ENCODE measurements around the gene TNFRSF11A.

TNFRSF11A gene

GRCh38 chr18:62341473-62341872, 16.4 kb downstream of the TNFRSF11A start:
- TF ChIP-seq ZBTB7A (IDR thresholded peaks at IDR 0.05; ENCODE audit: low read depth) (no peak), EGR1 (IDR thresholded peaks at IDR 0.05) (no peak), NFIC (IDR thresholded peaks at IDR 0.05) (0 out of 2 replicates have a peak, but pooled peaks have one; percentile 12)

GRCh38 chr18:62342884-62343283, 17.8 kb downstream of the TNFRSF11A start:
- TF ChIP-seq EGR1 (IDR thresholded peaks at IDR 0.05): no peak

- no peak for TF ChIP-seq EP300 (IDR thresholded peaks at IDR 0.05; ENCODE audit: borderline replicate concordance)
- no peak for TF ChIP-seq REST (IDR thresholded peaks at IDR 0.05; ENCODE audit: low read depth)
- TF ChIP-seq FOXM1 (IDR thresholded peaks at IDR 0.05; ENCODE audit: borderline replicate concordance, low read depth): no peak
- no peak for TF ChIP-seq ZBTB7A (IDR thresholded peaks at IDR 0.05; ENCODE audit: low read depth)
- no peak for TF ChIP-seq EGR1 (IDR thresholded peaks at IDR 0.05)
- no peak for TF ChIP-seq YY1 (IDR thresholded peaks at IDR 0.05; ENCODE audit: low read depth)
- TF ChIP-seq TAF1 (IDR thresholded peaks at IDR 0.05; ENCODE audit: low read depth): no peak
- TF ChIP-seq CREB1 (IDR thresholded peaks at IDR 0.05; ENCODE audit: low read depth): no peak
- TF ChIP-seq TCF12 (IDR thresholded peaks at IDR 0.05; ENCODE audit: low read depth): no peak
- no peak for TF ChIP-seq MAX (IDR thresholded peaks at IDR 0.05)
- TF ChIP-seq RAD21 (IDR thresholded peaks at IDR 0.05; ENCODE audit: low read depth): no peak
- no peak for TF ChIP-seq TEAD4 (IDR thresholded peaks at IDR 0.05)
Measured at GRCh38 chr18:62343316-62343715, 18.2 kb downstream of the TNFRSF11A start.

- no peak for TF ChIP-seq ZBTB7A (IDR thresholded peaks at IDR 0.05; ENCODE audit: low read depth)
- TF ChIP-seq FOXM1 (IDR thresholded peaks at IDR 0.05; ENCODE audit: borderline replicate concordance, low read depth): no peak
- no peak for TF ChIP-seq EP300 (IDR thresholded peaks at IDR 0.05; ENCODE audit: borderline replicate concordance)
- no peak for TF ChIP-seq CREB1 (IDR thresholded peaks at IDR 0.05; ENCODE audit: low read depth)
- no peak for TF ChIP-seq NFIC (IDR thresholded peaks at IDR 0.05)
- no peak for TF ChIP-seq CEBPB (IDR thresholded peaks at IDR 0.05)
- TF ChIP-seq USF1 (IDR thresholded peaks at IDR 0.05): no peak
- TF ChIP-seq REST (IDR thresholded peaks at IDR 0.05; ENCODE audit: low read depth): no peak
- TF ChIP-seq MAX (IDR thresholded peaks at IDR 0.05): no peak
- TF ChIP-seq TCF12 (IDR thresholded peaks at IDR 0.05; ENCODE audit: low read depth): no peak
- TF ChIP-seq TEAD4 (IDR thresholded peaks at IDR 0.05): no peak
- TF ChIP-seq TAF1 (IDR thresholded peaks at IDR 0.05; ENCODE audit: low read depth): no peak
- TF ChIP-seq RAD21 (IDR thresholded peaks at IDR 0.05; ENCODE audit: low read depth): no peak
- no peak for TF ChIP-seq YY1 (IDR thresholded peaks at IDR 0.05; ENCODE audit: low read depth)
- TF ChIP-seq EGR1 (IDR thresholded peaks at IDR 0.05): no peak
Measured at GRCh38 chr18:62345909-62346308, 20.8 kb downstream of the TNFRSF11A start.

GRCh38 chr18:62346333-62347088, 21.4 kb downstream of the TNFRSF11A start:
- no peak for TF ChIP-seq CEBPB (IDR thresholded peaks at IDR 0.05)
- no peak for TF ChIP-seq TAF1 (IDR thresholded peaks at IDR 0.05; ENCODE audit: low read depth)
- no peak for TF ChIP-seq EP300 (IDR thresholded peaks at IDR 0.05; ENCODE audit: borderline replicate concordance)
- TF ChIP-seq NFIC (IDR thresholded peaks at IDR 0.05): no peak
- no peak for TF ChIP-seq USF1 (IDR thresholded peaks at IDR 0.05)
- TF ChIP-seq RAD21 (IDR thresholded peaks at IDR 0.05; ENCODE audit: low read depth): no peak
- no peak for TF ChIP-seq ZBTB7A (IDR thresholded peaks at IDR 0.05; ENCODE audit: low read depth)
- TF ChIP-seq FOXM1 (IDR thresholded peaks at IDR 0.05; ENCODE audit: borderline replicate concordance, low read depth): no peak
- no peak for TF ChIP-seq YY1 (IDR thresholded peaks at IDR 0.05; ENCODE audit: low read depth)

GRCh38 chr18:62347089-62347506, 22.0 kb downstream of the TNFRSF11A start:
- no peak for TF ChIP-seq MAX (IDR thresholded peaks at IDR 0.05)
- TF ChIP-seq USF1 (IDR thresholded peaks at IDR 0.05): no peak
- no peak for TF ChIP-seq TEAD4 (IDR thresholded peaks at IDR 0.05)
- TF ChIP-seq CREB1 (IDR thresholded peaks at IDR 0.05; ENCODE audit: low read depth): no peak
- no peak for TF ChIP-seq FOXM1 (IDR thresholded peaks at IDR 0.05; ENCODE audit: borderline replicate concordance, low read depth)
- TF ChIP-seq RAD21 (IDR thresholded peaks at IDR 0.05; ENCODE audit: low read depth): no peak
- TF ChIP-seq REST (IDR thresholded peaks at IDR 0.05; ENCODE audit: low read depth): no peak
- TF ChIP-seq TAF1 (IDR thresholded peaks at IDR 0.05; ENCODE audit: low read depth): no peak
- no peak for TF ChIP-seq ZBTB7A (IDR thresholded peaks at IDR 0.05; ENCODE audit: low read depth)
- no peak for TF ChIP-seq EP300 (IDR thresholded peaks at IDR 0.05; ENCODE audit: borderline replicate concordance)

Measured in Ishikawa (cell line).